CD4-positive, alpha-beta T cell treated with Interleukin-6 at 100 ng/mL for 8 hours (primary cell): ENCODE results near the gene GRAMD2B.
"Not testable (repeated sequence)": the region's sequence is repeated elsewhere in the genome, so short reads cannot be mapped to it uniquely, and the experiment has no call there.

ENCODE experiments used
- DNase-seq: peaks from one replicate; pipeline ENCODE4 v3.0.0-alpha.2; 2020; ENCODE audit warnings: mixed read lengths, low spot score

GRAMD2B gene

DNA sequence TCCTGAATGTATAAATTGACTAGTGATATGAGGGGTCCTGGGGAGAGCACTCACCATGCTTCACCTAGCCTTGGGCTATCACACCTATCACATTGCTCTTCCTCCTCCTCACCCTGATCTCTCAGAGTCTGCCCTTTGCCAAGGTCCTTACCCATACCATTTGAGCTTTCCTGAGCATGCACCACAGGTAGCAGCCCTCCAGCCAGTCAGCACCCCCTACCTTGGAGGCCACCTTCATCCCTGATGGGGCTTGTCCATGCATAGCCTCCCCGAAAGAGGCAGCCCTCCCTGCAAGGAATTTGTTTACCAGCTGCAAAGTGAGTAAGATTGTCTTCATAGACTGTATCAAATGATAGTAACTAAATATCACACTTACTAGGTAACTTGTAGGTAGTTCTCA lies 88.8 kb downstream of the GRAMD2B start:
- DNase-seq, result no peak

DNA sequence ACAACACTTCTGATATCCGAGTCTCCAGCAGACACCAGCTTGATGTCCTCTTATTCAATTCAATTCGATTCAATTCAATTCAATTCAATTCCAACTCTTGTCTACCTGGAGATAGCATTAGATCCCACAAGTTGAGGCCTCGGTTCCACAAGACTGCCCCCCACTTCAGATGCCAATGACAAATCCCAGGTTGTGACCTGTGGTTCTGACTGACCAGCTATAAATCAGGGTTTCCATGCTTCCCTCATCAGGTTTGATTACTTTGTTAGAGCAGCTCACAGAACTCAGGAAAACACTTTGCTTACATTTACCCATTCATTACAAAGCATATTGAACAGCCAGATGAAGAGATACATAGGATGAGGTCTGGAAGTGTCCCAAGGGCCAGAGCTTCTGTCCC lies 89.2 kb downstream of the GRAMD2B start:
- DNase-seq, result no peak

DNA sequence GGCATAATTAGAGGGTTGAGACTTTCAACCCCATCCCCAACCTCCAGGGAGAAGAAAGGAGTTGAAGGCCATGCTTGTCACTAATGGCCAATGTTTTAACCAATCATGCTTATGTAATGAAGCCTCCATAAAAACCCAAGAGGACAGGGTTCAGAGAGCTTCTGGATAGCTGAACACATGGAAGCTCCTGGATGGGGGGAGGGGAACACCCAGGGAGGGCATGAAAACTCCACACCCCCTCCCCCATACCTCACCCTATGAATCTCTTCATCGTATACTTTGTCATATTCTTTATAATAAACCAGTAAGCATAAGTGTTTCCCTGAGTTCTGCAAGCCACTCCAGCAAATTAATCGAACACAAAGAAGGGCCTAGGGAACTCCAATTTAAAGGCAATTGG lies 90.1 kb downstream of the GRAMD2B start:
- no peak for DNase-seq

DNA sequence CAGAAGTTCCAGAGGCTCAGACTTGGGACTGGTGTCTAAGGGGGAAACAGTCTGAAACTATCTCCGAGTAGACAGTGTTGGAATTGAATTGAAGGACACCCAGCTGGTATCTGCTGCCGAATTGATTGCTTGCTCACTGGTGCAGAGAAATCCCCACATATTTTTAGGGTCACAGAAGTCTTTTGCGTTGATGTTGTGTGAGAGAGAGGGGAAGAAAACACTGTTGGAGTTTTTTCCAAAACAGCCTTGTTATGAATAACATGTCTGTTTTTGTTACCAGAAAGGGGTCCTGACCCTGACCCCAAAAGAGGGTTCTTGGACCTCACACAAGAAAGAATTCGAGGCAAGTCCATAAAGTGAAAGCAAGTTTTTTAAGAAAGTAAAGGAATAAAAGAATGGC lies 90.5 kb downstream of the GRAMD2B start:
- DNase-seq, result no peak

DNA sequence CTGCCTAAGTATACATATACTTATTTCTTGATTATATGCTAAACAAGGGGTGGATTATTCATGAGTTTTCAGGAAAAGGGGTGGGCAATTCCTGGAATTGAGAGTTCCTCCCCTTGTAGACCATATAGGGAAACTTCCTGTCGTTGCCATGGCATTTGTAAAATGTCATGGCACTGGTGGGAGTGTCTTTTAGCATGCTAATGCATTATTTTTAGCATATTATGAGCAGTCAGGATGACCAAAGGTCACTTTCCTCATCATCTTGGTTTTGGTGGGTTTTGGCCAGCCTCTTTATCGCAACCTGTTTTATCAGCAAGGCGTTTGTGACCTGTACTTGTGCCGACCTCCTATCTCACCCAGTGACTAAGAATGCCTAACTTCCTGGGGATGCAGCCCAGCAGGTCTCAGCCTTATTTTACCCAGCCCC lies 90.9 kb downstream of the GRAMD2B start:
- DNase-seq, result no peak

DNA sequence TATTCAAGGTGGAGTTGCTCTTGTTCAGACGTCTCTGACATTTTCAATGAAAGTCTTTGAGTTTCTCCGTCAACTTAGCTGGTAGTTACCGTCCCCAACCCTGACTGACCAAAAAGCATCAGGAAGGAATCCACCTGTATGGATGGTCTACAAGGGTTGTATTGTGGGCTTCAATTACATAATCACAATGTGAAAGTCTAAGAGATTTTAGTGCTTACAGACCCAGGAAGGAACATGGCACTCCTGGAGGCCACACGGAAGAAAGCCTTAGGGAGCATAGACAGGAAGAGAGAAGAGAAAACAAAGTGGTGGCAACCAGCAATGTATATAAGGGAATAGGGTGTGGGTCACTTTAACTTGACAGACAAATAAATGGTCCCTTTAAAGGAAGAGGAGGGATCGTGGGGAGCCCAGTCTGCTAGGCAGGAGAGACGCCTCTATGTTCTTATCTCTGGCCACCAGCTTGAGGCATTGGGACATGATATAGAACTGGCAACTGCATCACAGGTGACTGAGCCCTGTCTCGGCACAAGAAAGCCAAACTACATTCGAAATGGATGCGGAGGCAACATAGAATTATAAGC lies 91.4 kb downstream of the GRAMD2B start:
- no peak for DNase-seq

DNA sequence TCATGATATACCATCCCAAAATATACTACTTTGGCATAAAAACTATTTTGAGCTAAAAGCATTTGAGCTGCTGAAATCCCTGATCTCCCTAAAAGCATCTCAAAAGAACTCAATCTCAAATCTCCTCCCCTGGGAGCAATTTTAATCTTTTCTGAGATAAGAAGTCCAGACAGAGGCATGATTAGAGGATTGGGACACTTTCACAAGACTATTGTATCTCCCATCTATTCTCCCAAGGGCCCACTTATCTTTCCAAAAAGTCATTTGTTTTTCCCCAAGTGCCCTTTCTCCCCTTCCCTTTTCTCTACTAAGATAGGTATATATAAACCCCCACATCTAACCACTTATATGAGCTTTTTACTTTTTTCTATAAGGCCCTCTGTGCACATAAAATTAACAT lies 92.1 kb downstream of the GRAMD2B start:
- DNase-seq, result no peak

DNA sequence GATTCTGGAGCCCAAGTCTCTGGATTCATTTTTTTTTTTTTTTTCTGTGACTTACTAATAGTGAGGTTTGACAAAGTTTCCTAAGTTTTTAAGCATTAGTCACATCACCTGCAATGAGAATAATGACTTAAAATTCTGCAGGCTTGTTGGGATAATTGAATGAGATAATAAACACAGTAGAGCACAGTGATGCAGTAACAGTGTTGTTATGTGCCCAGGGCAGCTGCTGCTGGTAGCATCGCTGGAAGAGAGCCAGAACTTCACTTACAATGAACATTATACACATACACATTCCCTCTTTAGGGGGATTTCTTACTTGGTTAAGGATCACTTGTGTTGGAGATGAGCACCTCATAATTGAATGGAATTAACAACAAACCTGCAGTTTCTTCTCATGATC lies 92.9 kb downstream of the GRAMD2B start:
- DNase-seq, result no peak

DNA sequence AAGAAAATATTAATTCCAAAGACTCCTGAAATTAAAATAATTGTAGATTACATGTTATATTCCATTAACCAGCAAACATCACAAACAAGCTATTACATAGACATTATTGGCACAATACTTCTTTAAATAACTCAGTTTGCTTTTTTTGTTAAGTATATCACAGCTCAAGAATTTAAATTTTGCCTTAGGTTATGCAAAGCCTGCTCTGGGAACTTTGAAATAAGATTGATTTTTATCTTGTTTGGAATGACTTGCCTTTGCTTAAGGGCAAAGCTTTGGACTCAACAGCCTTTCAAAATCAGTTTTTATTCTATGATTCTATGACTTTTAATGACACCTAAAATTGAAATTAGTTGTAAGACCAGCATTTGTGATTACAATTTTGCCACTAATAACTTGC lies 93.6 kb downstream of the GRAMD2B start:
- no peak for DNase-seq

DNA sequence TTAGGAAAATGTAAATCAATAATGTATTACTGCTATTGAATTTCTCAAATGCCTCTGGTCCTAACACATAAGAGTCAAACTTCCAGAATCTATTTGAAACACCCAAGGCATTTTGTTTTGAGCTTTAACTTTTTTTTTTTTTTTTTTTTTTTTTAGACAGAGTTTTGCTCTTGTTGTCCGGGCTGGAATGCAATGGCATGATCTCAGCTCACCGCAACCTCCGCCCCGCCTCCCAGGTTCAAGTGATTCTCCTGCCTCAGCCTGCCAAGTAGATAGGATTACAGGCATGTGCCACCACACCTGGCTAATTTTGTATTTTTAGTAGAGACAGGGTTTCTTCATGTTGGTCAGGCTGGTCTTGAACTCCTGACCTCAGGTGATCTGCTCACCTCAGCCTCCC lies 96.0 kb downstream of the GRAMD2B start:
- DNase-seq, result not testable (repeated sequence)

DNA sequence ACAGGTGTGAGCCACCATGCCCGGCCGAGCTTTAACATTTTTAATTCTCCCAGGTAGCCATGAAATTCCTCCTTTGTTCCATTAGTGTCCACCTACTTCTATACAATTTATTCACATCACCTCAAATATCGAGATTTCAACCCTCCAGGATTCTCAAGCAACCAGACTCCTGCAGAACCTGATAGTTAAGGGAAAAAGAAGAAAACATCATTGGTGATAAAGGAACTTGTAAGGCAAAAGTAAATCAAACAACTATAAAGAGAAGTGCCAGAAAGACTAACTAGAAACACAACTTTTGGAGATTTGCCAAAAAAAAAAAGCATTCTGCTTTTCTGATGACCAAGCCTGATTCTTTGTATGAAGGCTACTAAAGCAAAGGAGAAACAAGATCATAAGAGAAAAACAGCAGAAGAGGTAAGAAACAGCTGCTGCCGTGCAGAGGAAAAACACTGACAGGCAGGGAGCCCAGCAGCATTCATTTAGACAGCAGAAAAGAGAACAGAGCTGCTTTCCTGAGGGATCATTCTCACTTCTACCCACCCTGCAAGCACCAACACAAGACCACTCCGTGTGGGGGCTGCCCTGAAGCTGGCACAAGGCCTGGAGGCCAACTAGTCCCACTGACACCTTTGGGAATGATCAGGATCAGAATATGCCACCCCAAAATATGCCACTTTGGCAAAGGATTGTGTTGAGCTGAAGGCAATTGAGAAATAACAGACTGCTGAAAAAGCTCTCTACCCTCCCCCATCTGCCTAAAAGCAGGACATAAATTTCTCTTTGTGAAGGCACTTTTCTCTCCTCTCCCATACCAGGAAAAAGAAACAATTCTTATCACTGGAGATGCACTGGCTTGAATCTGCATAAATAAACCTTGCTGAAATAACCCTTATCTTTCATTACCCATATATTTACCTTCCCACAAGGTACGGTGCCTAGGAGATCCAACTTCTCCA lies 96.7 kb downstream of the GRAMD2B start:
- no peak for DNase-seq

DNA sequence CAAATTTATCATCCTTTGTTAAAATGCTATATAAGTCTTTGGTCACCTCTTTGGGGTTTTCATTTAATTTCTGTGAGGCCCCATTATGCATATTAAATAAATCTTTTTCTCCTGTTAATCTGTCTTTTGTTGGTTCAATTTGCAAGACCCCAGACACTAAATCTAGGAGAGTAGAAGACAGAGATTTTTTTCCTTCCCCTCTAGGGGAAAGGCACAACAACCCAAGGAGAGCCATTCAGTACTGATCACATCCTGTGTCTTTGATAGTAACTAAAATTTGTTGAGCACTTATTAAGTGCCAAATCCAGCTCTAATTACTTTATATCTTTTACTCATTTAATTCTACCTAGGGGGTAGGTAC lies 97.4 kb downstream of the GRAMD2B start:
- no peak for DNase-seq

DNA sequence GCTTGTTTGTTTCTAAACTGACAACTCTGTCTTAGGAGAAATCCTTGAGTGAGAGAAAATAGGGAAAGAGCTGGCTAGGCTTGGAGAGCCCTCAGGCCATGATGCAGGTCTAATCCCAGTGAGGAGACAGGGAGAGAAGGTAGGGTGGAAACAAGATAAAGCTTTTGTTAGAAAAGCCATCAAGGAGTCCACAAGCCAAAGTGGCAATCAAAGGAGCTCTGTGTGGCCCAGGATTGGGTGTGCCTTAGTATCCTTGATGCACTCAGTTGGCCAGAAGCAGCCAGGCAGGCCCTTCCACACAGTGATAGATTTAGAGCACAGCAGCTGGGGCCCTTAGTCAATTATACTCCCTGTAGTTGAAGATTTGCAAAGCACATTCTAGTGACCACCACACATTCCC lies 97.9 kb downstream of the GRAMD2B start:
- DNase-seq, result no peak

DNA sequence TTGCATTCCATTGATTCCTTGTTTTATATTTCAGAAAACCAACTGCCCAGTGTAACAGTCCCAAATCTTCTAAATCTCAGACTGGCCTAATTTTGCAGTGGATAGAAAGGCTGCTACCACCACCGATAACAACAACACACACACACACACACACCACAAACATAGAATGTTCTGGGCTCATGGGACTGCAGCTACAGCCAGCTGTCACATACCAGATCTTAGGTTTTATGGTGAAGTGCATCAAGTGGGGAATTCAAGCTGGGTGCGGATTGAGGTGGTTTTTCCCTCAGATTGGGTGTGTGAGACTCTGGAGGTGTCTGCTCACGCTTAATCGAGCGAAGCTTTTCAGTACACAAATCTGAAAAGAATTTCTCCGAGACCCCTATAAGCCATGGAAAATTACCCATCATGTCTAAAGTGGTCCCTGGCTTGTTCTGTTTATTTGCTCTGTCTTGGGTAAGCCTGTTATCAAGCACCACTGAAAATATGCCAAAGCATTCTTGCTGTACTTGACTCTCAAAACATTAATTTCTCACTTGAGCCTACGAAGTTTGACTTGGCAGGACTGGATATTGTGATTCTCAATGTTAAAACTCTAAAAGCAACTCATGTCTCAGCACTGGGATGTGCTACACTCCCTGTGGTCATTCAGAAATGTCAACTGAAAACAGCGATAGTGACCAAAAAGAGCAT lies 100.8 kb downstream of the GRAMD2B start:
- no peak for DNase-seq

DNA sequence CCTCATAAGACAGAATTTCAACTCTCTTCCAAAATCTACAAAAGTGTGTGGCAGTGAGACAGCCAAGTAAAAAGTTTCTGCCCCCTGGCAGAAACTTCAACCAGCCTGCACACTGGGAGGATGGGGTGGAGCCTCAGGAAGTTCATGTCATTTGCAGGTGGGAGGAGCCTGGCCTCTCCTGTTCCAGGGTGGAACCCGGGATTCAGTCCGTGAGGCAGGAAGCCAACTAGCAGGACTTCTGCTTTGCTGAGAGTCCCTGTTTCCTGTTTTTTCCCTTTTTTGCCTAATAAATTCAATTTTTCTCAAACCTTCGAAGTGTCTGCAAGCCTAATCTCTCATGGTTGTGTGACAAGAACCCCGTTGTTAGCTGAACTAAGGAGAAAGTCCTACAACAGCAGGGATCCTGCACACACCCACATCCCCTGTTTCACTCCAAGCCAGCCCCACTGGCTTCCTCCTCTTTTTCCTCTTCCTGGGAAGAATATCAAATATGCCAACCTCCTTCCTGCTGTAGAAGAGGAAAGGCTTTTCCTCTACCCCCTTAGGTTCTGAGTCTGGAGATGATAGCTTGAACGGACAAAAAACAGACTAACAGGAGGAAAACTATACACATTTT lies 102.5 kb downstream of the GRAMD2B start:
- no peak for DNase-seq

DNA sequence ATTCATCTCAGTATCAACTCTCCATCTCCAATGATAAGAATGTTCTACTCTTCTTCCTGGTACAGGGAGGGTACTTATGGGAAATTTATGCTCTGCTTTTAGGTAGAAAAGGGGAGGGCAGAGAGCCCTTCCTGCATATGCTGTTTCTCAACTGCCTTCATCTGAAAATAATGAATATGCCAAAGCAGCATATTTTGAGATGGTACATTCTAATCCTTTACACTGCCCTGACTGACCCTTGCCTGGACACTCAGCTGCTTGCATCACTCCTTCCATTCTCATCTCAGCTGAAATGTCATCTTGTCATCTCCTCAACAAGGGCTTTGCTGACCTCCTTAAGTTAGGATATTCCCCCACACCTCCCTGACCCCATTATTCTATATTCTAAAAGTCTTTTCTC lies 103.3 kb downstream of the GRAMD2B start:
- DNase-seq, result no peak

DNA sequence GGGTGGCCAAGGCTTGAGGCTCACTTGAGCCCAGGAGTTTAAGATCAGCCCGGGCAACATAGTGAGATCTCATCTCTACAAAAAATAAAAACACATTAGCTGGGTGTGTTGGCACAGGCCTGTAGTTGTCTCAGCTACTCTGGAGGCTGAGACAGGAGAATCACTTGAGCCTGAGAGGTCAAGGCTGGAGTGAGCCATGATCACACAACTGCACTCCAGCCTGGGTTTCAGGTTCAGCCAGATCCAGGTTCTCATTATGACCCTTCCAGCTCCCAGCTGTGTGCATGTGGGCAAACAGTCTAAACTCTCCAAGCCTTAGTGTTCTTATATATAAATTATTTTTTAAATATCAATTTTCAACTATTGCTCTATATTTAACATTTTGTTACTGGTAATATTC lies 103.9 kb downstream of the GRAMD2B start:
- DNase-seq, result no peak

DNA sequence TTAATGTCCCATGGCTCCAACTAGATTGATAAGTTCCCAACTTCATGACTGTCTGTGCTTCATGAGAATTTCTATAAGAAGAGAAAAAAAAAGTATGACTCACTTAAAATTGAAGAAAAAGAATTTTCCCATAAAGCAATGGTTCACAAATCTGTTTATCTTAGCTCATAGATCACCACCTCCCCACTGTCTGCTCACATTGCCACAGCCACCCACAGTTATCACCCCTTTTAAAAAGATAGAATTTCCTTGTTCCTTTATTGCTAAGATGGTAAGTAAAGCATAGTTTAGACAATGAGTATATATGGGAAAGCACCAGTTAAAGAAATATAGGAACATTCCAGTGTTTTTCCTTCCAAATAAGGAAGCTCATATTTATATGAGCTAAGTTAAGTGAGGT lies 104.7 kb downstream of the GRAMD2B start:
- DNase-seq, result no peak

DNA sequence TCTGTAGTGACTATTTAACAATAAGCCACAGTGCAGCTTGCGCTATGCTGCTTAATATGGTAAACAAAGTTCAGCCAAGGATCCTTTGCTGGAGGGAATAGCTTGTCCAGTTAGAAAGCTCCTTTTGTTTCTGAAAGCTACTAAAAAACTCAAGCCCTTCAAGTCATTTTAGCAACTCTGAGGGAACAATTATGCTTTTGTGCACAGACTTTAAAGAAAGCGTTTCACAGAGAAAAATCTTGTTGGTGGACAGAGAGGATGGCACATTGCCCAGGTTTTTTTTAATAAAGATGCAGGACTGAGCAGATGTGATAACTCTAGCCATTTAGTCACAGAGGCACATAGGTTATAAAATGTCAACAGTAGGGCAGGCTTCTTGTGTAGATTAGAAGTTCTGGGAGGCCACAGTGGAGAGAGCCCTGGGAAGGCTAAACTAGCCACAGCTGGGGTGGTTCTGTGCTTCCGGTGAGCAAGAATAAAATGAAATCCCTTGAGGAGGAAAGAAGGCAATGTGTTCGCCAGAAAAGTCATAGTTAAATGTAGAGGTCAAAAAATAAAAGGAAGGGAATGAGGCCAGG lies 108.4 kb downstream of the GRAMD2B start:
- no peak for DNase-seq

DNA sequence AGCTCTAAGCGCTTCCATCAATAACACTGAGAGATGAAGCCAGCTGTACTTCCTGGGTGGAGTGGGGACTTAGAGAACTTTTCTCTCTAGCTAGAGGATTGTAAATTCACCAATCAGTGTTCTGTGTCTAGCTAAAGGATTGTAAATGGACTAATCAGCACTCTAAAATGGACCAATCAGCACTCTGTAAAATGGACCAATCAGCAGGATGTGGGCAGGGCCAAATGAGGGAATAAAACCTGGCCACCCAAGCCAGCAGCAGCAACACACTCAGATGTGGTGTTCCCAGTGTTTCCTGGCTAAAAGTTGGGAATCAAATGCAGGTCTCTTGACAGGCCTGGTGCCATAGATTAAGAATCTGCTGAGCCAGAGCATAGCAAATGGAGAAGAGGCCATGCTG lies 111.3 kb downstream of the GRAMD2B start:
- DNase-seq, result no peak

DNA sequence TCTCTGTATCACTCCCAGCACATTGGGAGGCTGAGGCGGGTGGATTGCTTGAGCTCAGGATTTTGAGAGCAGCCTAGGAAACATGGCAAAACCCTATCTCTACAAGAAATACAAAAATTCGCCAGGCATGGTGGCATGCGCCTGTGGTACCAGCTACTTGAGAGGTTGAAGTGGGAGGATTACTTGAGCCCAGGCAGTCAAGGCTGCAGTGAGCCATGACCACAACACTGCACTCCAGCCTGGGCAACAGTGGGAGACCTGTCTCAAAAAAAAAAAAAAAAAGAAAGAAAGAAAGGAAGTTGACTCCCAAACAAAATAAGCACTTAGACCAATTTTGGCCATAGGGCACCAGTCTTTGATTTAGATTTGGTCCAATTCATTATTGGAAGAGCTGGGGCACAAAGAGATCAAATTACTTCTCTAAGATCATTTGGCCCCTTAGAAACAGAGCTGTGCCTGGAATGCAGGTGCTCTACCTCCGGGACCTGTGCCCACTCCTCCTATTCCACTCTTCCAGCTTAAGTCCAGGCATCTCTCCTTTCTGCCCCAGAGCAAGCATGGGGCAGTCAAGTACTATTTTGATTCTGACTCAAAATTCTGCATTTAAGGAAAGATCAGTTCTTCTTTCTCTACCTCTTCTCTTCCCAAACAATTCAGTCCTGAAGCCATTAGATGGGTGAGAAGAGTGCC lies 112.8 kb downstream of the GRAMD2B start:
- DNase-seq, result no peak

DNA sequence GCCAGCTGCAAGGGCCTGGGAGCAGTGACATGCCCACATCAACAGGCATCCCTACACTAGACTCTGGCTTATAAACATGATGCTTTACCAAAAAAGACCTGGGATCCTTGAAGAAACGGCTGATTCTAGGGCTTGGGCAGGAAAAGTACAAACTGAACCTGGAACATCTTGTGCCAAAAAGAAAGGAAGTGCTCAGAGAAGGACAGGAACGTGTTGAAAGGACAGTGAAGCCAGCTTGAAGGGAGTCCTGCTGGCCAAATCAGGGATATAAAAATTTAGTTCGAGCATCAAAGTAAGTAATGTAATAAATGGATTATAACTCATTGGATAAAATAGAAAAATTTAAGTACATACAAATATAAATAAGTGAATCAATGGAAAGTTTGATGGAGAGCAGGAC lies 113.7 kb downstream of the GRAMD2B start:
- no peak for DNase-seq
